ENCODE measurements around the gene TPGS1.

Gene TPGS1

GRCh38 chr19:522726-523125 lies 15.4 kb downstream of the TPGS1 start:
- DNase-seq = no peak

DNA sequence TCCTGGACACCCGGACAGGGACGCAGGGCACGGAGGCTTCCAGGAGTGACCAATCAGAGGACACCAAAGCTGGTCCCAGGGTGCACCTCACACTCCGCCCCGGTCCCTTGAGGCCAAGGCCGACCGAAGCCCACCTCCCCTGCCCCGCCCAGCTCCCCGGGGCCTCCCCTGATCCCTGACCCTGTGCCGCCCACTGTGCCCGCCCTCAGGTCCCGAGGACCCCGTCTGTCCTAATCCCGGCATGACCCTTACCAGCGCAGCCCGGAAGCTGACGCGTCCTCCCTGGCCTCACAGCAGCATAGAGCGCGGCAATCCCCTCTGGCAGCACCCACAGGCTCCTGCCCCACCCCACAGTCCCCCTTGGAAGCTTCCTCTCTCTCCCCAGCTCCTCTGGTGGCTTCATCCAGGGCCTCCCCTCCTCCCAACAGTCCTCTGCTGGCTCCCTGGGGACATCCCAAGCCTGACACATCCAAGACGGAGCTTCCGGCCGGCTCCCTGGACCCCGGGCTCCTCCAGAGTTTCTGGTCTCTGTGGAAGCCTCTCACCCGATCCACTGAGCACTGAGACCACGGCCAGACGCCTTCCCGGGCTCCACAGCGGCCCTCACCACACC lies 16.9 kb downstream of the TPGS1 start:
- DNase-seq = no peak

DNA sequence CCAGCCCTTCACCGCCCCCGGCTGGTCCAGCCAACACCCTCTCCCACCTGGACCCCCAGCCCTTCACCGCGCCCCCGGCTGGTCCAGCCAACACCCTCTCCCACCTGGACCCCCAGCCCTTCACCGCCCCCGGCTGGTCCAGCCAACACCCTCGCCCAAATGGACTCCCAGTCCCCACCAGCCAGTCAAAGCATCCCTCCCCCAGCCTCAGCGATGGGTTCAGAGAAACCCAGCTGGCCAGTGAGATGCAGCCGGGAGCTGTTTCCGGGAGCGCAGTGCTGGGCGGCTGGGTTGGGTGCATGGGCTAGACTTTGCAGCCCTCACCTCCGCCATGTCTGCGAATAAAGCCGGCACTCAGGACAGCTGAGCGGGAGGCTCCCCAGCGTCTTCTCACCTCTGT lies 17.7 kb downstream of the TPGS1 start:
- no peak for DNase-seq

DNA sequence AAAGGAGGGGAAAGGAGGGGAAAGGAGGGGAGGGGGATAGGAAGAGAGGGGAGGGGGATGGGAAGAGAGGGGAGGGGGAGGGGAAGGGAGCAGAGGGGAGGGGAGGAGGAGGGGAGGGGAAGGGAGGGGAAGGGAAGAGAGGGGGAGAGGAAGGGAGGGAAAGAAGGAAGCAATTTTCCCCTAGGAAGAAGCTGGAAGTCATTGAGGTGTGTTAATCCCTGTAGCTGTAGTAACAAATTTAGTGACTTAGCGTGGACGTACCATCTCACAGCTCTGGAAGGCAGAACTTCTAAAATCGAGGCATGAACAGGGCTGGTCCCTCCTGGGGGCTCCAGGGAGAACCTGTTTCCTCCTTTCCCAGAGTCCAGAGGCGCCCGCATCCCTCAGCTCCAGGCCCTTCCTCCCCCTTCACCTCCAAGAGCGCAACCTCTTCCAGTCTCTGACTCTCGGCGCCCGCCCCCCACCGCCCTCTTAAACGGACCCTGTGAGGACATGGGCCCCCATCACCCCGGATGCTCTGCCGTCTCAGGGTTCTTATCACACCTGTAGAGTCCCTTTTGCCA lies 18.6 kb downstream of the TPGS1 start:
- DNase-seq = no peak

DNA sequence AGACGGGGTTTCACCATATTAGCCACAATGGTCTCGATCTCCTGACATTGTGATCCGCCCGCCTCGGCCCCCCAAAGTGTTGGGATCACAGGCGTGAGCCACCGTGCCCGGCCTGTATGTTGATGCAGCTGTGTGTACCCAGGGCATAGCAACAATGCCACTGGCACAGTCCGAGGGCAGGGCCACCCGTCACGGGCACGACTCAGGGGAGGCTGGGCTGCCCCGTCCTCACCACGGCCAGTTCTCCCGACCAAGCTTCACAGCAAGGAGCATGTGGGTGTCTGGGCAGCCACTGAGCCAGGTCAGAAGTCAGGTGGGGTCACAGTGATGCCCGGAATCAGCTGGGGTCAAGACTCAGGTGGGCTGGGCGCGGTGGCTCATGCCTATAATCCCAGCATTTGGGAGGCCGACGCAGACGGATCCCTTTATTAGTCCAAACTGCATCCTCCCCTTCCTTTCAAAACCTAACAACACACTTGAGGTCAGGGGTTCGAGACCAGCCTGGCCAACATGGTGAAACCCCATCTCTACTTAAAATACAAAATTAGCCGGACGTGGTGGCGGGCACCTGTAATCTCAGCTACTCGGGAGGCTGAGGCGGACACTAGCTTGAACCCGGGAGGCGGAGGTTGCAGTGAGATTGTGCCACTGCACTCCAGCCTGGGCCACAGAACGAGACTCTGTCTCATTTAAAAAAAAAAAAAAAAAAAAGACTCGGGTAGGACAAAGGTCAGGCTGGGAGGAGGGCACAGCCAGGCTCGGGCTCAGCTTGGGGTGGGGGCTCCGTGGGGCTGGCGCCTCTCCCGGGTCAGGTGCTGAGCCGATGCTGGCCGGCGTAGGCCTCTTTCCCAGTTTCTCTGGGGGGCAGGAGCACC lies 23.1 kb downstream of the TPGS1 start:
- DNase-seq = no peak

DNA sequence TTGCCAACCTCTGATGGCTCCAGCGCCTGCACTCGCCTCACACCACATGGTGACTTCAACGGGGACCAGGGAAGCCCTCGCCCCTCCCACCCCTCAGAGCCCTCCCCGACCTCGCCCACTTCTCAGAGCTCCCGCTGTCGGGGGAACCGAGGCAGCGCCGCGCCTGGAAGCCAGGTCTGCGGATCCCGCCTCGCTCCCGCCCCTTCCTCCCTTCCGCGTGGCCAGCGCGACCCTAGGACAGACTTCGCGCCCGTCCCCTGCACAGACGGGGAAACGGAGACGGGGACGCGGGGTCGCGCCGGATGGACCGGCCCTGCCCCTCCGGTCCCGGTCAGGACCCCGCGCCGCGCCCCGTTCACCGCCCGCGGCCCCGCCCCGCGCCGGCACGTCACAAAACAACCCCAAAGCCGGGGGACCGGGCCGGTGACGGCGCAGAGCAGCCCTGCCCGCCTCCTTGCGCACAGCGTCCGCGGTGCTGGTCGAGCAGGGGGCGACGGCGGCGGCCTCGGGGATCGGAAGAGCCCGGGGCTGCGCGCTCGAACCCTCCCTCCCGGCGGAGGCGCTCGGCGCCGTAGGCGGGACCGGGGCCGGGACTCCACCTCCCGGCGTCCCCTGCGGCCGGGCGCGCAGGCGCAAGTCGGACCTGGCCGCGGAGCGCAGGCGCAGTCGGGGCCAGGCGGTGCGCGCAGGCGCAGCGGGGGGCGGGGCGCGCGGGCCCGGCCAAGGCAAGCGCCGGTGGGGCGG lies 23.9 kb downstream of the TPGS1 start:
- peak; percentile 86 for DNase-seq

DNA sequence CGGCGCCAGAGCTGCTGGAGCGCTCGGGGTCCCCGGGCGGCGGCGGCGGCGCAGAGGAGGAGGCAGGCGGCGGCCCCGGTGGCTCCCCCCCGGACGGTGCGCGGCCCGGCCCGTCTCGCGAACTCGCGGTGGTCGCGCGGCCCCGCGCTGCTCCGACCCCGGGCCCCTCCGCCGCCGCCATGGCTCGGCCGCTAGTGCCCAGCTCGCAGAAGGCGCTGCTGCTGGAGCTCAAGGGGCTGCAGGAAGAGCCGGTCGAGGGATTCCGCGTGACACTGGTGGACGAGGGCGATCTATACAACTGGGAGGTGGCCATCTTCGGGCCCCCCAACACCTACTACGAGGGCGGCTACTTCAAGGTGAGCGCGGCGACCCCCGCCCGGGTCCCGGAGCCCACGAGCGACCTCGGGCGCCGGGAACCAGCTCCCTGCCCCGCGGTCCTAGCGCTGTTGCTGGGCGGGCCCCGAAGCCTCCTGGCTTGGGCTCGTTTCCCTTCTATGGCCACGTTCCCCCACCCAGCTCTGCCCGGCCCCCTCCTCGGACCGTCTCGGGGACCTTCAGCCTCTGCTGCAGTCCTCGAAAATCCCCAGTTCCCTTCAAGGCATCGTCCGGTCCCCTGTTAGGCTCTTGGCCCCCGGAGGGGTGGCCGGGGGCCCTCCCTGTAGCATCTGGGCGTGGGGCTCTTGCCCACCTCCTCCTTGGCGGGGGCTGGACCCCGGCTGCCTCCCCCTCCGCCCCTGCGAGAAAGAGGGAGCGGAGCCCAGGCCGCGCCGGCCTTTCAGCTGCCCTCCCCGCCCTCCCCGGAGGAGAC lies 24.7 kb downstream of the TPGS1 start, which contains the start of gene CDC34:
TSS of gene CDC34 (plus strand) at position 8 of the 808 bp plus-strand sequence. CDS start at position 180, 172 bp downstream.
- no peak for DNase-seq

DNA sequence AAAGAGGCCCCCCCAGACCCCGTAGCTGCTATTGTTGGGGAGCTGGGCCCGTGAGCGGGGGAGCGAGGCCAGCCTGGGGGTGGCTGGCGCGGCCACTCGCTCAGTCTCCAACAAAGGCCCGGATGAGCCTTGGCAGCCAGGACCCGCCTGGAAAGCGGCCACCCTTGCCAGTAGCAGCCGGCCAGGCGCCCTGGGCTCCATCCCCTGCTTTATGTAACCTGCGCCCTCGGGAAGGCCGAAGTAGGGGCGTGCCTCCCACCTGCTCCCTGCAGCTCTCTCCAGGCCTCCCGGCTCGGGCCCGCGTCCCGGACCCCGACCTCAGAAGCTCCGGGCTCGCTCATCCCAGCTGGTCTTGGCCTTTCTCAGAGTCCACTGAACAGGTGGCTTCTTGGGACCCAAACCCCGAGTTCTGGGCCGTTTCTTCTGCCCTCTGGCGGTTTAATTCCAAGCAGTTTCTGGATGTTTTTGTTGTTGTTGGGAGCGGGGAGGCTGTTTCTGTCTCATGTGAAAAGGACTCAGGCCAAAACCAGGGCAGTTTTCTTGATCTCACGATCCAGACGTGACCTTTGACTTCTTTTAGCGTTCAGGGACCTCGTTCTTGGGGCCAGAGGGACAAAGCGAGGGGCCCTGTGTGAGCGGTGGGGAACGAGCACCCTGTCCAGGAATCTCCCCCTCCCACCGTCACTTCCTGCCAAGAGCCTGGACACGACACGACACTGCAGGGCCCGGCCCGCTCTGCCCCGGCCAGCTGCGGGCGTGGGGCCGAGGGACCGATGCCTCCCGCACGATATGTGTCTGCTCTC lies 25.5 kb downstream of the TPGS1 start:
- DNase-seq = no peak

DNA sequence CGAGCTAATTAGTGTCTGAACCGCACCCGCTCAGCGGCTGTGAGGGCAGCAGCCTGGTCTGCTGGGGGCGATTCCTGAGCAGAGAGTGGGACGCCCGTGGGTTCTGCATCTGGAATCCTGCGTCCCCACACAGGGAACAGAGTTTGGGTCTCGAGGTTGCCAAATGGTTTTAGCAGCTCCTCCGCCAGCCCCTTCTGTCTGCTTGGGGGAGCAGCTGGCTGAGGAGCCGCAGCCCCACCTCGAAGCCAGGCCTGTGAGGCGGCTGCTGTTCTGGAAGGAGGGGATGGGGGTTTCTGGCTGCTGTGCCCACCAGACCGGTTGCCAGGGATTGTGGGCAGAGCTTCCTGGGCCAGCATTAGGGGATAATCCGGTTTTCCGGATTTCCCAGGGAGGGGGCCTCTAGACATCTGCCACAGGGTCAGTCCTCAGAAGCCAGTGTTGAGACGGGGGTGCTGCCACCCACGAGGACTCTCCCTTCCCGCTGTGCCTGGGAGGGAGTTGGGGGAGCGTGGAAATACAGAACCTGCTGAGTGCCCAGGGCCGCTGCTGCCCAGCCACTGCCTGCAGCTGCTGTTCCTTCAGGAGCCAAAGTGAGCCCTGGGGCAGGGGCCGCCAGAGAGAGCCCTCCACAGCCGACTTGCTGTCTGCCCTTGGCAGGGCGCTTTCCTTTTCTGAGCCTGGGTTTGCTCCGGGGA lies 26.2 kb downstream of the TPGS1 start:
- DNase-seq = no peak

- no peak for DNase-seq
Measured at GRCh38 chr19:534088-534487, 26.8 kb downstream of the TPGS1 start.

- no peak for DNase-seq
Measured at GRCh38 chr19:535017-535835, 27.9 kb downstream of the TPGS1 start.

DNA sequence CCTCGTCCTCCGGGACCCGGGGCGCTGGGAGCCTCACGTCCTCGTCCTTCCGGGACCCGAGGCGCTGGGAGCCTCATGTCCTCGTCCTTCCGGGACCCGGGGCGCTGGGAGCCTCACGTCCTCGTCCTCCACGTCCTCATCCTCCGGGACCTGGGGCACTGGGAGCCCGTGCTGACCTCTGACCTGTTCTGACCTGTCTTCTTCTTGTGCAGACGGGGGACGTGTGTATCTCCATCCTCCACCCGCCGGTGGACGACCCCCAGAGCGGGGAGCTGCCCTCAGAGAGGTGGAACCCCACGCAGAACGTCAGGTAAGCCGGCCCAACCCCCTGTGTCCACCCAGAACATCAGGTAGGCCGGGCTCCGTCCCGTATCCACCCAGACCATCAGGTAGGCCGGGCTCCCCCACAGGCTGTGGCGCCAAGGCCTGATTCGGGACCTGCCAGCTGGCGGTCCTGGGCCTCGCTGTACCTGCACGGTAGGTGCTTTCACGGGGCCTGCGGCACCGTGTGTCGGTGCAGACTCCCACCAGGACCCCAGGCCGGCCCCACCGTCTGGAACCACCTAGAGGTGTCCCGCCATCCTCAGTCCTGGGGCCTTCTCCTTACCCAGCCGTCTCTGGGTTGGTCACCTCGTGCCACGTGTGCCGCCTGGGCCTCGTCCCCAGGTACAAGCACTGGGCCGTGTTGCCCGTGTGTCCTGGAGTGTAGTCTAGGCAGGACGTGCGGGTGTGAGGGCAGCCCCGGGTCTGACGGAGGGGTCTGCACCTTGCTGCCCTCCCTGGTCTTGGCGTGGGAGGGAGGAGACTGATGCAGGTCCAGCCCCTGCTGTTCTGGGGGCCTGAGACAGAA lies 29.0 kb downstream of the TPGS1 start:
- DNase-seq = no peak

GRCh38 chr19:536881-537404 lies 29.6 kb downstream of the TPGS1 start:
- DNase-seq = no peak

- no peak for DNase-seq
Measured at GRCh38 chr19:538641-539428, 31.5 kb downstream of the TPGS1 start.

DNA sequence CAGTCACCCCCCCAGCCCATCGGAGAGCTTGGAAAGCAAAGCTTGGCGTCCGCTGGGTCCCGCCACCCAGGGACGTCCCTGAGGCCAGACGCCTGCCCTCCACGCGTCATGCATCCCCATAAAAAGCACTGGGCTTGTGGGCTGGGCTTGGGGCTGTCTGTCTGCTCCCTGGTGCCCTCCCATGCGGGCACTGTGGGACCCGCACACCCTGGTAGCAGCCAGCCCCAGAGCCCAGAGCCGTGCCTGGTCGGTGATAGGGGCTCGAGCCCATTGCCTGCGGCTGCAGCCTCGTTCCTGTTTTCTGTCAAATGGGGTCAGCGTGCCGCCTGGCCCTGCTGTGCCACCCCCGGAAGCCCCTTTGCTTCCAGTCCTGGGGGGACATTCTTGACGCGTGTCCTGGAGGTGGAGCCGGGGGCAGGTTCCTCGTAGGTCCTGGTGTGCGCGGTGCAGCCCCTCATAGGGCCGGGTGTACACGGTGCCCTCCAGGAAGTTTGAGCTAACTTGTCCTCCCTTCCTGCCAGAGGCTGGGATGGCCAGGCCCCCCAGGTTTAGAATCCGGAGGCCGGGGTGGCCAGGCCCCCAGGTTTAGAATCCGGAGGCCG lies 32.2 kb downstream of the TPGS1 start:
- DNase-seq = no peak

GRCh38 chr19:540867-541637 lies 33.8 kb downstream of the TPGS1 start:
- no peak for DNase-seq

GRCh38 chr19:541699-542098 lies 34.4 kb downstream of the TPGS1 start:
- DNase-seq = no peak

Measured in stimulated activated CD4-positive, alpha-beta T cell treated with anti-CD3 and anti-CD28 coated beads, Interleukin-1b, Interleukin-23, amount 100 ng/mL, for 48 hours (primary cell).